Body of pancreas (tissue), 4 donors: ENCODE results near the gene ARHGAP30.

Source experiments
- POLR2A ChIP-seq, 3 donors: fragments of 450-650 bp; IDR thresholded peaks; one replicate each; pipeline ENCODE4 v1.6.1; 2016; ENCODE audit warnings: antibody characterized with exemption in 3 of 3, mild to moderate bottlenecking in 2 of 3
- TF ChIP-seq, protein P1 (sequence below), 7 experiments: fragments of 450-650 bp in 4 of 7; fragments of 200-600 bp in 3 of 7; sonication (generic) in 3 of 7; IDR thresholded peaks; one replicate each; pipeline ENCODE4 v1.5.1; 2016 to 2019; ENCODE audit warnings: antibody characterized with exemption in 7 of 7

DNA sequence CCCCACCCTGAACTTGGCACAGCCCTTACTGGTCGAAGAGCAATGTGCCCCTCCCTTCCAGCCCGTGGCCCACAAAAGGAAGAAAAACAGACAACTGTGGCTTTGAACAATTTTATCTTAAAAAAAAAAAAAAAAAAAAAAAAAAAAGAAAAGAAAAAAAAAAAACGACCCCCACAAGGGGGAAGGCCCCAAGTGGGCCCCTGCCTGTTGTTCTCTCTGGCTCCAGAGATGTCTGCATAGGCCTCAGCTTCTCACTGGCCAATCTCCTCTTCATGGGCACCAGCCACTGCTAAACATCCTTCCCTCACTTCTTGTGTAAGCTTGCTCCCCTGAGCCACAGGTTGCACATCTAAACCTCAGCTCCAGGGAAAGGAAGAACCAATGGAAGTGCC, 30.5 kb downstream of the ARHGAP30 start:
- TF ChIP-seq, protein P1, sequence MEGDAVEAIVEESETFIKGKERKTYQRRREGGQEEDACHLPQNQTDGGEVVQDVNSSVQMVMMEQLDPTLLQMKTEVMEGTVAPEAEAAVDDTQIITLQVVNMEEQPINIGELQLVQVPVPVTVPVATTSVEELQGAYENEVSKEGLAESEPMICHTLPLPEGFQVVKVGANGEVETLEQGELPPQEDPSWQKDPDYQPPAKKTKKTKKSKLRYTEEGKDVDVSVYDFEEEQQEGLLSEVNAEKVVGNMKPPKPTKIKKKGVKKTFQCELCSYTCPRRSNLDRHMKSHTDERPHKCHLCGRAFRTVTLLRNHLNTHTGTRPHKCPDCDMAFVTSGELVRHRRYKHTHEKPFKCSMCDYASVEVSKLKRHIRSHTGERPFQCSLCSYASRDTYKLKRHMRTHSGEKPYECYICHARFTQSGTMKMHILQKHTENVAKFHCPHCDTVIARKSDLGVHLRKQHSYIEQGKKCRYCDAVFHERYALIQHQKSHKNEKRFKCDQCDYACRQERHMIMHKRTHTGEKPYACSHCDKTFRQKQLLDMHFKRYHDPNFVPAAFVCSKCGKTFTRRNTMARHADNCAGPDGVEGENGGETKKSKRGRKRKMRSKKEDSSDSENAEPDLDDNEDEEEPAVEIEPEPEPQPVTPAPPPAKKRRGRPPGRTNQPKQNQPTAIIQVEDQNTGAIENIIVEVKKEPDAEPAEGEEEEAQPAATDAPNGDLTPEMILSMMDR (IDR thresholded peaks at IDR 0.05), result no peak
- TF ChIP-seq POLR2A (IDR thresholded peaks at IDR 0.05), result no peak
